PC-3 (cell line): Measurements from ENCODE around the gene GLRB. TPM values are rescaled to one million over a fixed set of nuclear protein-coding genes. Genes with fewer than 3 reads are reported as not detected.
"Not testable (repeated sequence)": the region's sequence is repeated elsewhere in the genome, so short reads cannot be mapped to it uniquely, and the experiment has no call there.

Source experiments
- ATAC-seq: fragments of 200-7000 bp; cut with Tn5 transposase; 2 replicates; pipeline ENCODE4 v1.9.1; 2020; ENCODE audit warnings: mild to moderate bottlenecking, moderate library complexity
- BruUV-seq: library from RNA; stranded (reverse); fragments of 400-500 nt; replicated peaks from 2 replicates; lab custom pipeline; 2021; lab: Mats Ljungman, UMichigan
- CTCF ChIA-PET: fragments of 300-600 bp; sonication (Branson Sonifier 250); formaldehyde crosslinking; loops from one replicate; lab custom pipeline; 2022; ENCODE audit warnings: antibody characterized with exemption; lab: Charles Lee
- POLR2A ChIA-PET: fragments of 300-600 bp; sonication (Branson Sonifier 250); formaldehyde crosslinking; loops from one replicate; lab custom pipeline; 2022; ENCODE audit warnings: antibody characterized with exemption; ENCODE audit not compliant: unreplicated experiment; lab: Charles Lee
- DNase-seq: peaks from one replicate; pipeline ENCODE4 v3.0.0-alpha.2; 2015
- H2AFZ ChIP-seq: fragments of 300-600 bp; sonication (generic); 2 replicates; pipeline ENCODE4 v1.6.0; 2016; ENCODE audit warnings: antibody characterized with exemption, low read length
- H3F3A ChIP-seq: fragments of 300-600 bp; sonication (generic); one replicate; pipeline ENCODE4 v1.6.0; 2017; ENCODE audit warnings: antibody characterized with exemption, low read length, control low read depth, mild to moderate bottlenecking; ENCODE audit not compliant: unreplicated experiment
- H3K27ac ChIP-seq: fragments of 300-600 bp; sonication (generic); 2 replicates; pipeline ENCODE4 v1.5.1; 2016; ENCODE audit warnings: mild to moderate bottlenecking, low read length
- H3K27me3 ChIP-seq: fragments of 300-600 bp; sonication (generic); 2 replicates; pipeline ENCODE4 v1.6.1; 2016; ENCODE audit warnings: low read length, mixed read lengths
- H3K36me3 ChIP-seq: fragments of 300-600 bp; sonication (generic); 2 replicates; pipeline ENCODE4 v1.6.1; 2016; ENCODE audit warnings: low read depth, mixed run types, low read length, mixed read lengths
- H3K4me1 ChIP-seq: fragments of 300-600 bp; sonication (generic); 2 replicates; pipeline ENCODE4 v1.5.1; 2016; ENCODE audit warnings: low read length; ENCODE audit not compliant: insufficient read depth
- H3K4me2 ChIP-seq: fragments of 300-600 bp; sonication (generic); 2 replicates; pipeline ENCODE4 v1.6.0; 2016; ENCODE audit warnings: low read length
- H3K4me3 ChIP-seq: fragments of 300-600 bp; sonication (generic); 2 replicates; pipeline ENCODE4 v1.5.1; 2016; ENCODE audit warnings: mild to moderate bottlenecking, low read length, mixed read lengths
- H3K79me2 ChIP-seq: fragments of 300-600 bp; sonication (generic); 2 replicates; pipeline ENCODE4 v1.6.1; 2017; ENCODE audit warnings: low read length, mixed read lengths
- H3K9ac ChIP-seq: fragments of 300-600 bp; sonication (generic); 2 replicates; pipeline ENCODE4 v1.6.0; 2016; ENCODE audit warnings: mild to moderate bottlenecking, low read length
- H3K9me2 ChIP-seq: fragments of 300-600 bp; sonication (generic); replicated peaks from 2 replicates; pipeline ENCODE4 v1.6.1; 2016; ENCODE audit warnings: mixed run types, low read length, mixed read lengths
- H3K9me3 ChIP-seq: fragments of 300-600 bp; sonication (generic); 2 replicates; pipeline ENCODE4 v1.6.1; 2016; ENCODE audit warnings: low read length, mixed read lengths
- H4K20me1 ChIP-seq: fragments of 300-600 bp; sonication (generic); 2 replicates; pipeline ENCODE4 v1.6.1; 2016; ENCODE audit warnings: low read length, mixed read lengths
- EZH2 ChIP-seq: fragments of 300-600 bp; sonication (generic); IDR thresholded peaks from one replicate; pipeline ENCODE4 v1.6.1; 2017; ENCODE audit warnings: antibody characterized with exemption, mild to moderate bottlenecking, low read length; ENCODE audit not compliant: unreplicated experiment
- EZH2phosphoT487 ChIP-seq: fragments of 300-600 bp; sonication (generic); IDR thresholded peaks from 2 replicates; pipeline ENCODE4 v1.6.1; 2018; ENCODE audit warnings: mild to moderate bottlenecking, antibody characterized with exemption, low read length, borderline replicate concordance
- intact Hi-C: fragments of 100-400 bp; cut with micrococcal nuclease; formaldehyde crosslinking; loops from 2 replicates; pipeline ENCODE4 v1.9.0; 2023
- total RNA-seq: library from RNA; depleted of rRNA; stranded (reverse); fragments of >200 nt; gene quantifications from 2 replicates; pipeline ENCODE4 v1.2.3, GENCODE V29; 2014
- TF ChIP-seq, protein P1 (sequence below): fragments of 300-600 bp; sonication (generic); conservative IDR thresholded peaks from 2 replicates; pipeline ENCODE4 v1.5.1; 2017; ENCODE audit warnings: antibody characterized with exemption, low read depth, mild to moderate bottlenecking, low read length

GLRB gene
- total RNA-seq, 1 experiment from 2014 or later: 4.1 TPM

DNA sequence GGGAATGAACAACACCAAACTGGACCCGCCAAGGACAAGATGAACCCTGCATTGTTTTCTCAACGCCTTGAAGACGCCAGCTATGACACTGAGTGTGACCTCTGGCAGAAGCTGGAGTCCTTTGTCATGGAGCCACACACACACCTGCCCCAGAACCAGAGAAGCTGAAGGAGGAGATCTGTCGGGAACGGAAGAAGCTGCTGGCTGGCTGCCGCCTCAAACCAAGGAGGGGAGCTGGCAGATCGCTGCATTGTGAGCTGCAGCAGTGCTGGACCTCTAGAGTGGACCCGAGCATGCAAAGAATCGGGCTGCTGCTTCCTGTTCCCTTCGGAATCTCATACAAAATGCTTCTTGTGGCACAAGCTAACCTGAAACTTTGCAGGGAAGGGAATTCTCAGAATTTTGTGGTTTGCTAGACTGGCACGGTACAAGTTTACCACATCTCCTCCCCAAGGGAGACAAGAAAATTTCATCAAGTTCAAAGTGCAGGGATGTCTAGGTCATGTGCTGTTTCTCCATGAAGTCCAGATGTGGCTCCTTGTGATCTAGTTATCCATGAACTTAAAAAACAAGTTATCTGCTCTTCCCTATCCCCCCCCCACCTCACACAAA is 23.4 kb upstream of the GLRB start:
- Histone ChIP-seq H3K4me3 (no peak overlapping the region), H3K9me3 (no peaks in the 10 kb centered on the region), H4K20me1 (no peaks in the 10 kb centered on the region), H3K9ac (no peak overlapping the region), H3K36me3 (no peaks in the 10 kb centered on the region), H3K4me2 (no peak overlapping the region), H3K79me2 (no peaks in the 10 kb centered on the region), H3K9me2 (no peaks in the 10 kb centered on the region), H3K27me3 (no peaks in the 10 kb centered on the region), H3K27ac (no peak overlapping the region), H2AFZ (no peak overlapping the region), H3F3A (no peaks in the 10 kb centered on the region), H3K4me1 (no peaks in the 10 kb centered on the region)
- CTCF ChIA-PET: no interaction called here
- BruUV-seq: no TSS peak
- POLR2A ChIA-PET: no interaction called here
- no peak for ATAC-seq
- TF ChIP-seq EZH2 (no peak), EZH2phosphoT487 (no peak)
- TF ChIP-seq, protein P1, sequence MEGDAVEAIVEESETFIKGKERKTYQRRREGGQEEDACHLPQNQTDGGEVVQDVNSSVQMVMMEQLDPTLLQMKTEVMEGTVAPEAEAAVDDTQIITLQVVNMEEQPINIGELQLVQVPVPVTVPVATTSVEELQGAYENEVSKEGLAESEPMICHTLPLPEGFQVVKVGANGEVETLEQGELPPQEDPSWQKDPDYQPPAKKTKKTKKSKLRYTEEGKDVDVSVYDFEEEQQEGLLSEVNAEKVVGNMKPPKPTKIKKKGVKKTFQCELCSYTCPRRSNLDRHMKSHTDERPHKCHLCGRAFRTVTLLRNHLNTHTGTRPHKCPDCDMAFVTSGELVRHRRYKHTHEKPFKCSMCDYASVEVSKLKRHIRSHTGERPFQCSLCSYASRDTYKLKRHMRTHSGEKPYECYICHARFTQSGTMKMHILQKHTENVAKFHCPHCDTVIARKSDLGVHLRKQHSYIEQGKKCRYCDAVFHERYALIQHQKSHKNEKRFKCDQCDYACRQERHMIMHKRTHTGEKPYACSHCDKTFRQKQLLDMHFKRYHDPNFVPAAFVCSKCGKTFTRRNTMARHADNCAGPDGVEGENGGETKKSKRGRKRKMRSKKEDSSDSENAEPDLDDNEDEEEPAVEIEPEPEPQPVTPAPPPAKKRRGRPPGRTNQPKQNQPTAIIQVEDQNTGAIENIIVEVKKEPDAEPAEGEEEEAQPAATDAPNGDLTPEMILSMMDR: no peak
- intact Hi-C loops: no loop called here
- DNase-seq: no peak

DNA sequence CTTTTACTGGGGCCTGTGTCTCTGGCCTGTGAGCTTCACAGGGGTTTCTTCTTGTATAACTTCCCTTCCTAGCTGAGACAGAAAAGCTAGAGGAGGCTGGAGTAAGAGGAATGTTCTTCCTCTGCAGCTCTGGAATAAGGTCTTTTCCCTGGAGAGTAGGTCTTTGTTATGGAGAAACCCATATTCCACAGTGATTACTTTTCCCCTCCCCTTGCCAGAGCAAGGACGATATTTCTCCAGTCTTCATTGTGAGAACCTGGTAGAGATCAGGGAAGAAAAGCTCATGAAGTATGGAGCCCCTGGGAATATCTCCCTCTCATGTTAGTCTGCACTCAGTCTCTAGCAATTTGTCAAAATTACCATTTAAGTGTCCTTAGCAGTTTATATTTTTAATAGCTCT is 18.7 kb upstream of the GLRB start:
- no peak overlapping the region for H3K4me2 ChIP-seq
- H3F3A ChIP-seq: no peaks in the 10 kb centered on the region
- no peaks in the 10 kb centered on the region for H3K9me3 ChIP-seq
- no TSS peak for BruUV-seq
- DNase-seq (no peak), ATAC-seq (no peak)
- ChIA-PET CTCF (no interaction called here), POLR2A (no interaction called here)
- no peaks in the 10 kb centered on the region for H4K20me1 ChIP-seq
- no peak for TF ChIP-seq EZH2phosphoT487
- no peak for TF ChIP-seq EZH2
- TF ChIP-seq, protein P1: no peak
- no peak overlapping the region for H3K4me3 ChIP-seq
- no peak overlapping the region for H3K27ac ChIP-seq
- no peak overlapping the region for H3K9ac ChIP-seq
- H3K4me1 ChIP-seq: no peaks in the 10 kb centered on the region
- no peaks in the 10 kb centered on the region for H3K27me3 ChIP-seq
- H3K9me2 ChIP-seq: no peaks in the 10 kb centered on the region
- intact Hi-C loops: no loop called here
- no peak overlapping the region for H2AFZ ChIP-seq
- H3K36me3 ChIP-seq: no peaks in the 10 kb centered on the region
- no peaks in the 10 kb centered on the region for H3K79me2 ChIP-seq

DNA sequence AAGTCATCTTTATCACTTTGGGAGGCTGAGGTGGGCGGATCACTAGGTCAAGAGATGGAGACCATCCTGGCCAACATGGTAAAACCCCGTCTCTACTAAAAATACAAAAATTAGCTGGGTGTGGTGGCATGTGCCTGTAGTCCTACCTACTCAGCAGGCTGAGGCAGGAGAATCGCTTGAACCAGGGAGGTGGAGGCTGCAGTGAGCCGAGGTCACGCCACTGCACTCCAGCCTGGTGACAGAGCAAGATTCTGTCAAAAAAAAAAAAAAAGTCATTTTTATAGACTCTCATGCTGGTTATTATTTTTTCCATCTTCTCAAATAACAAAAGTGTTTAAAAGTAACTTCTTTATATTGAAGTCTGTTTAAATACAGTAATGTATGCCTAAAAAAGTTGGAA is 17.1 kb upstream of the GLRB start:
- H3K9me3 ChIP-seq, H3K9me2 ChIP-seq, ATAC-seq, H3K36me3 ChIP-seq, DNase-seq, H3K4me1 ChIP-seq, H3K9ac ChIP-seq, H3K4me2 ChIP-seq, BruUV-seq, intact Hi-C loops, H3K4me3 ChIP-seq, H3F3A ChIP-seq, H4K20me1 ChIP-seq, H2AFZ ChIP-seq, H3K27ac ChIP-seq, H3K27me3 ChIP-seq, H3K79me2 ChIP-seq, CTCF ChIA-PET: not testable (repeated sequence)
- POLR2A ChIA-PET: interaction anchor here (0.6 kb wide), 1 partner anchor 35 kb away, joined by 3 read pairs; no protein-coding TSS in a partner anchor
